Testis (tissue), 3 donors: ENCODE measurements around the gene PON1. TPM values are rescaled to one million over a fixed set of nuclear protein-coding genes. Genes with fewer than 3 reads are reported as not detected.

Experiments used
- DNase-seq: peaks from one replicate; pipeline ENCODE4 v3.0.0-alpha.2; 2019
- H3K27ac ChIP-seq, 2 donors: fragments of 200-600 bp; sonication (generic); one replicate each; pipeline ENCODE4 v1.5.1; 2019
- H3K27me3 ChIP-seq: fragments of 200-600 bp; sonication (generic); one replicate; pipeline ENCODE4 v1.5.1; 2019
- H3K36me3 ChIP-seq: fragments of 200-600 bp; sonication (generic); one replicate; pipeline ENCODE4 v1.5.1; 2017; ENCODE audit warnings: low read depth; ENCODE audit errors: missing control alignments
- H3K4me1 ChIP-seq: fragments of 200-600 bp; sonication (generic); one replicate; pipeline ENCODE4 v1.5.1; 2019
- H3K4me3 ChIP-seq, 2 donors: fragments of 200-600 bp; sonication (generic); one replicate each; pipeline ENCODE4 v1.5.1; 2017 to 2019
- H3K9me3 ChIP-seq: fragments of 200-600 bp; sonication (generic); one replicate; pipeline ENCODE4 v1.5.1; 2017
- CTCF ChIP-seq, 3 experiments: fragments of 450-650 bp in 2 of 3; fragments of 200-600 bp in 1 of 3; sonication (generic) in 1 of 3; IDR thresholded peaks; one replicate each; pipeline ENCODE4 v1.5.1; 2016 to 2019; ENCODE audit warnings: antibody characterized with exemption in 3 of 3, mild to moderate bottlenecking in 2 of 3, moderate library complexity in 1 of 3
- POLR2A ChIP-seq: fragments of 450-650 bp; IDR thresholded peaks from one replicate; pipeline ENCODE4 v1.6.1; 2017; ENCODE audit warnings: antibody characterized with exemption, mild to moderate bottlenecking, moderate library complexity
- WGBS, 2 donors: methylation state at CpG; one replicate each; pipeline ENCODE4 v1.1.5; 2018; 5-methylcytosine and 5-hydroxymethylcytosine counted together
- intact Hi-C: fragments of 100-400 bp; cut with DNase I; formaldehyde crosslinking; loops from one replicate; pipeline ENCODE4 v1.15.1; 2023; ENCODE audit warnings: low total_unique reads
- polyA plus RNA-seq: library from polyadenylated mRNA; stranded (reverse); fragments of 350-450 nt; fragmentation: Illumina TruSeq; extraction: RNeasy Lipid Tissue Mini Kit (QIAGEN cat#74804); gene quantifications from one replicate; pipeline ENCODE4 v1.2.3, GENCODE V29; 2014; ENCODE audit warnings: low read depth, low replicate concordance; ENCODE audit not compliant: insufficient read depth
- total RNA-seq, 2 donors: library from RNA; depleted of rRNA; stranded (reverse); fragments of >200 nt; gene quantifications; one replicate each; pipeline ENCODE4 v1.2.3, GENCODE V29; 2016

Gene PON1
- total and polyA plus RNA-seq, 3 donors from 2014 or later, result 0.12 to 1.2 (median 0.61) TPM

- no peak for TF ChIP-seq POLR2A
- TF ChIP-seq CTCF (IDR thresholded peaks at IDR 0.05), result no peak
- no peak for DNase-seq
- Histone ChIP-seq H3K4me1 (no peaks in the 10 kb centered on the region), H3K9me3 (no peaks in the 10 kb centered on the region), H3K36me3 (no peaks in the 10 kb centered on the region), H3K4me3 (no peak overlapping the region), H3K27ac (no peak overlapping the region), H3K27me3 (no peaks in the 10 kb centered on the region)
- intact Hi-C loops, result no loop called here
- 58 to 60% methylated on average over 3 of the region's 3 CpGs for WGBS, 2 donors
These were observed 3.0 kb upstream of the PON1 start for GRCh38 chr7:95327356-95327755.

GRCh38 chr7:95323410-95324129 lies 762 bp downstream of the PON1 start:
- intact Hi-C loops, result no loop called here
- TF ChIP-seq POLR2A, result no peak
- TF ChIP-seq CTCF (IDR thresholded peaks at IDR 0.05), result no peak
- no peak for DNase-seq
- H3K27ac ChIP-seq, result no peak overlapping the region
- H3K9me3 ChIP-seq, result no peaks in the 10 kb centered on the region
- H3K36me3 ChIP-seq, result no peaks in the 10 kb centered on the region
- WGBS, 2 donors, result 75 to 78% methylated on average over 9 of the region's 9 CpGs
- no peaks in the 10 kb centered on the region for H3K4me1 ChIP-seq
- no peaks in the 10 kb centered on the region for H3K27me3 ChIP-seq
- no peak overlapping the region for H3K4me3 ChIP-seq

GRCh38 chr7:95322854-95323253 lies 1.5 kb downstream of the PON1 start:
- DNase-seq, result no peak
- no peaks in the 10 kb centered on the region for H3K9me3 ChIP-seq
- TF ChIP-seq CTCF (IDR thresholded peaks at IDR 0.05) (no peak), POLR2A (no peak)
- no peak overlapping the region for H3K27ac ChIP-seq
- no peaks in the 10 kb centered on the region for H3K27me3 ChIP-seq
- intact Hi-C loops, result no loop called here
- H3K36me3 ChIP-seq, result no peaks in the 10 kb centered on the region
- WGBS, 2 donors, result 59 to 71% methylated on average over 2 of the region's 2 CpGs
- no peak overlapping the region for H3K4me3 ChIP-seq
- no peaks in the 10 kb centered on the region for H3K4me1 ChIP-seq

- Histone ChIP-seq H3K27ac (no peak overlapping the region), H3K4me3 (no peak overlapping the region), H3K4me1 (no peaks in the 10 kb centered on the region), H3K36me3 (no peaks in the 10 kb centered on the region), H3K9me3 (no peaks in the 10 kb centered on the region), H3K27me3 (no peaks in the 10 kb centered on the region)
- TF ChIP-seq POLR2A, result no peak
- no peak for TF ChIP-seq CTCF (IDR thresholded peaks at IDR 0.05)
- WGBS, 2 donors, result 69 to 85% methylated on average over 8 of the region's 8 CpGs
- intact Hi-C loops, result no loop called here
- DNase-seq, result no peak
These were observed 1.9 kb downstream of the PON1 start for GRCh38 chr7:95322396-95322795.

- no peaks in the 10 kb centered on the region for H3K4me1 ChIP-seq
- no peaks in the 10 kb centered on the region for H3K36me3 ChIP-seq
- TF ChIP-seq POLR2A, result no peak
- TF ChIP-seq CTCF (IDR thresholded peaks at IDR 0.05), result no peak
- no peaks in the 10 kb centered on the region for H3K9me3 ChIP-seq
- H3K4me3 ChIP-seq, result no peak overlapping the region
- DNase-seq, result no peak
- no peak overlapping the region for H3K27ac ChIP-seq
- intact Hi-C loops, result no loop called here
- 65 to 68% methylated on average over 1 of the region's 1 CpG for WGBS, 2 donors
- H3K27me3 ChIP-seq, result no peaks in the 10 kb centered on the region
These were observed 2.6 kb downstream of the PON1 start for GRCh38 chr7:95321720-95322119.
